Activated CD8-positive, alpha-beta memory T cell treated with anti-CD3 and anti-CD28 coated beads, Interleukin-2, amount 50 U/mL, for 4 hours (primary cell): ENCODE results near the gene BBIP1.

ENCODE experiments used
- DNase-seq: peaks from one replicate; pipeline ENCODE4 v3.0.0-alpha.2; 2020

The BBIP1 gene

DNA sequence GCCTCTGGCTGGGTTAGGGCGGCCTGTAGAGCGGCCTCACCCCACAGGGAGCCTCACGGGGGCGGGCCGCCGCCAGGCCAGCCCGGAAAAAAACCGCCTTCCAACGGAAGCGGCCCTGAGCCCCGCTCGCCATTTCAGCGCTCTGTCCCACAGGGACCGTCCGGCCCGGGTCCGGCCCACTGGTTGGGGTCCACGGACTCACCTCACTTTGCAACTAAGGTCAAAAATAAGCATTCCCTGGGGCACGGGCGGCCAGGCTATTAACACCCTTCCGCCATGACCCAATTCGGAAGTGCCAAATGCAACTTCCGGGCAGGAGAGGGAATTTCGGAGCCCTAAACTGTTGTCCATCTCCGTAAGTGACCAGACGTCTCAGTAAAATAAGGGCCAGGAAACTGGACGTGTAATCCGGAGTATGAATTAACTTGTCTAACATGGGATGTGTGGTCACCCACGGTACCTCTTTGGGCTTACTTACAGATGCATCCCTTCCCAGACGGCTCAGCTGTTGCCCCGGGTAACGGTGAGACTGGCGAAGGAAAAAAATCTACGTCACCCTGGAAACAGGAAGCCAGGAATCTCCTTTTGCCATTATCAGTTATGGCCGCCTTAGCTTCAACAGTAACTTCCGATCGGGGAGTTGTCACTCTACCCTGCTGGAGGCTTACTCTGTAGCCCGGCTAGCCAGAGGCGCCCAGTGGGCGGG lies at the start of gene BBIP1:
Gene BBIP1 (minus strand): TSS at position 538 of the 706 bp plus-strand sequence. CDS start 1,023 bp downstream, outside the sequence.
- peak; percentile 96 for DNase-seq

- no peak for DNase-seq
Observed at GRCh38 chr10:110967645-110968044, 48.7 kb upstream of the BBIP1 start.

GRCh38 chr10:110967009-110967630 lies 48.1 kb upstream of the BBIP1 start:
- no peak for DNase-seq

GRCh38 chr10:110966146-110966545 lies 47.2 kb upstream of the BBIP1 start:
- no peak for DNase-seq

DNA sequence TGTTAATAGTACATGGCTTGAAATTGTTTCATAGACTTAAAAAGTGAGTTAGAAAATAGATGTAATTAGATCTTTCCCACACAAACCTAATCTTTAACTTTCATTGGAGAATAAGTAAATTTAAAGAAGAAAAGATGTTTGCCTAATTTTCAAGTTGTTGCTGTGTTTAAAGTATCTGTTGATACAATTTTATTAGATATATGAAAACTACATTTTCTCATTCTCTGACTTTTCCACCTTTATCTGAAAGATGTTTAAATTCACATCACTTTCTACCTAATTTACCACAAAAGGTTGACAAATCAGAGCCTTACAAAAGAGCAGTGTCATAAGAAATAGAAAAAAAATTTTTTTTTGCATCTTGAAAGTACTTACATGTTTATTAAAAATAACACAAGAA lies 46.2 kb upstream of the BBIP1 start:
- no peak for DNase-seq

DNA sequence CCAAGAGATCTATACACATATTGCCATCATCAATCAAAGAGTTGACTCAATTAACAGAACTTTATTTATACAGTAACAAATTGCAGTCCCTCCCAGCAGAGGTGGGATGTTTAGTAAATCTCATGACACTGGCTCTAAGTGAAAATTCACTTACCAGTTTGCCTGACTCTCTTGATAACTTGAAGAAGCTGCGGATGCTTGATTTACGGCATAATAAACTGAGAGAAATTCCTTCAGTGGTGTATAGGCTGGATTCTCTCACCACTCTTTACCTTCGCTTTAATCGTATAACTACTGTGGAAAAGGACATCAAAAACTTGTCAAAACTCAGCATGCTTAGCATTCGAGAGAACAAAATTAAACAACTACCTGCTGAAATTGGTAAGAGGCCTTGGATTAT lies 45.7 kb upstream of the BBIP1 start:
- DNase-seq: no peak

- DNase-seq: no peak
Observed at GRCh38 chr10:110963162-110963561, 44.2 kb upstream of the BBIP1 start.

DNA sequence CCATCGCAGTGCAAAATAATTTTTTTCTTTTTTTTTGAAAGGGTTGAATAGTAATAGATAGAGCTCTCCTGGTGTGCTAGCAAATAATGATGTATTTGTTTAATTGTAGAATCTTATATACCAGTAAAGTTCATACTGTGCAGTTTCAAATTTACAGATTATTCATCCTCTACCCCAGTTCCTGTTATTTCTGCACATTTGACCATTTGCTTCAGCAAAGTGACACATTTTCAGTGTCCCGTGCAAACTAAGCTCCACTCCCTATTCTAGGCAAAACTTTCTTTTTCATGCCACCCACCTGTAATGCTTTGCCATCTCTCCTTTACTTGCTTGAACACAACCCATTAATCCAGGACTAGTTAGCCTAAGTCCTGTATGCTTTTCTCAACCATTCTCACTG lies 43.5 kb upstream of the BBIP1 start:
- no peak for DNase-seq

- DNase-seq: no peak
Observed at GRCh38 chr10:110960333-110960712, 41.3 kb upstream of the BBIP1 start.

DNA sequence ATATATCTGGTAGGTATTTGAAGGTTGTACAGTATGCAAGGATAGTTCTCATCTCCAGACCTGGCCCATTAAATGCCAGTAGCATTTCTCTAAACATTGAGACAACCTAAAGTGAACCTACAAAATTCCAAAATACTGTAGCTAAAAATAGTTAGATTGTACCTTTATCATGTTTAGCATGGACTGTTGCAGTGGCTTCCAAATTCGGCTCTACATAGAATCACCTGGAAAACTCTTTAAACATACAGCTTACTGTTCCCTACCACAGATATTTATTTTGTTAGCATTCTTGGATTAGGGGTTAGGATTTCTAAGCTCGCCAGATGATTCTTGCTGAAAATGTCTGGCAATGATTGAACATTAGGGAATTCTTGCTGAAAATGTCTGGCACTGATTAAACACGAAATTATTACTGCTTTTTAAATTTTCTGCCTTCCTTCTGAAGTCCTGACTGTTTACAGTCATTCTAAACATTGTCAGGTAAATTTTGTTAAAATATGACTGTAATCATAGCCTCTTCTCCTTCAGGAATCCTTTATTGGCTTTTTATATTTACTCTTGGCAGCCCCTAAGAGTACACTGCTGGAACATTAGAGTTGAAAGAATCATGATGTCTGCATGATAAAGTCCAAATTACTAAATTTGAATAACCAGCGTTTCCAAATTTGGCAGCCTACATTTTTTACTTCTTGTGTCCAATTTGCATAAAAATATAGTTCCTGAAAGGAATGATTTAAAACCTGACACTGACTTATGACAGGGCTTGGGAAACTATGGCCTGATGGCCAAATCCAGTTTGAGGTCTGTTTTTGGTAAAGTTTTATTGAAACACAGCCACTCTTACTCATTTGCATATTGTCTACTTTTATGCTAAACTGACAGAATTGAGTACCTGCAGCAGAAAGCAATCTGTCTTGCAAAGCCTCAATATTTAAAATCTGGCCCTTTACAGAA lies 40.7 kb upstream of the BBIP1 start:
- DNase-seq: no peak

DNA sequence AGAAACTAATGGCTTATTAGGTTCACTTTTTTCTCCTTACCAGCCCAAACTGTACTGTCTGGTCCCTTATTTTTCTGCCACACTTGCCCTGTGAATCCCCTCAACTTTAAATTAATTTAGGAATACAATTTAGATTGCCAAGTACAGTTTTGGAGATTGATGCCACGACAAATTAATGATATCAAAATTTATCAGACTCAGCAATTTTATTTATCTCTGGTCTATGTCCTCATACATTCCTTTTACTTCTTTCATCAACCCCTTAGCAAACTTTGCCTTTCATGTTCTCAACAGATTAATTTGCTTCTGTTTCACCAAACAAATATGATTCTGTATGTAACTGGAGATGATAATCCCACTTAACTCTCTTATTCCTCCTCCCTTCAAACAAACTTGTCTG lies 38.6 kb upstream of the BBIP1 start:
- no peak for DNase-seq

GRCh38 chr10:110951381-110951780 lies 32.4 kb upstream of the BBIP1 start:
- DNase-seq: no peak

- DNase-seq: no peak
Observed at GRCh38 chr10:110947061-110947595, 28.1 kb upstream of the BBIP1 start.

- DNase-seq: no peak
Observed at GRCh38 chr10:110946496-110946895, 27.5 kb upstream of the BBIP1 start.

- DNase-seq: no peak
Observed at GRCh38 chr10:110944792-110945396, 25.9 kb upstream of the BBIP1 start.

DNA sequence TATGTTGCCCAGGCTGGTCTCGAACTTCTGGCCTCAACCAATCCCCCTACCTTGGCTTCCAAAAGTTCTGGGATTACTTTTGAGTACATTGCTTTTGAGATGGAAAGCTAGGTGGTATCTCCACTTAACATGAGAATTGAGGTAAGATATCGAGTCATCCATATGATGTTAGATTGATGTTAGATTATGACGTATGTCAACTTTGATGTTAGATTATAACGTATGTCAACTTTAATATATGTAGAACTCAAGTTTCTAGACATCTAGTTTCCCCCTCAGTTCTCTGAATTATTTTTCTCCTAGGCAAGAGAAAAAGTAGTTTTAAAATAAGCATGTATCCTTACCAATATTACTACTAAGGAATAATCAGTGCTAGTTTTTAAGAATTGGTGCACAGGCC lies 20.4 kb upstream of the BBIP1 start:
- no peak for DNase-seq

- DNase-seq: no peak
Observed at GRCh38 chr10:110936757-110937156, 17.8 kb upstream of the BBIP1 start.

DNA sequence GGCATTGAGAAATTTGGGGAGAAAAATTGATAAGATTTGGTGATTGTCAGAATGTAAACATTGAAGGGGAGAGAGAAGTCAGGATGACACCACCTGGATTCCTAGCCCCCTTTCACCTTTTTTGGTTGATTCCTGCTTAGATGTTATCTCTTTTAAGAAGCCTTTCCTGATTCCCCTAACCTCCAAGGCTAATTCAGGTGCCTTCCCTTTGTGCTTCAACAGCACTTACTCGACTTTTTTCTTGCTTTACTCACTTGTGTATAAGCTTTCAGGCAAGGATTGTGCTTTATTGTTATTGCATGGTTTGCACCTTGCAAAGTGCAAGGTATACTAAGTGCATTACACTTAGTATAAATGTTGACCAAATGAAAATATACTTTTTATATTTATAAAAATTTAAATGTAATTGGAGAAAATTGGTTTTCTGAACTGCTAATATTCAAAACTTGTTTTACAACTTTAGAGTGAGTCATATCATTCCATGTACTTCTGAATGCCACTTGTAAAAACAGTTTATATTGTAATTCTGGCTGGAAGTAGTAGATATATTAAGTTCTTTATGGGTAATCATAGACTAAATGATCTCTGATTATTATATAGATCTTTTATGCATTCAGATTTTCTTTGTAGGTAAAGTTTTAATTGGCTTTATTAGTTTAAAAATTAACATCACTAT lies 13.7 kb upstream of the BBIP1 start:
- DNase-seq: no peak

DNA sequence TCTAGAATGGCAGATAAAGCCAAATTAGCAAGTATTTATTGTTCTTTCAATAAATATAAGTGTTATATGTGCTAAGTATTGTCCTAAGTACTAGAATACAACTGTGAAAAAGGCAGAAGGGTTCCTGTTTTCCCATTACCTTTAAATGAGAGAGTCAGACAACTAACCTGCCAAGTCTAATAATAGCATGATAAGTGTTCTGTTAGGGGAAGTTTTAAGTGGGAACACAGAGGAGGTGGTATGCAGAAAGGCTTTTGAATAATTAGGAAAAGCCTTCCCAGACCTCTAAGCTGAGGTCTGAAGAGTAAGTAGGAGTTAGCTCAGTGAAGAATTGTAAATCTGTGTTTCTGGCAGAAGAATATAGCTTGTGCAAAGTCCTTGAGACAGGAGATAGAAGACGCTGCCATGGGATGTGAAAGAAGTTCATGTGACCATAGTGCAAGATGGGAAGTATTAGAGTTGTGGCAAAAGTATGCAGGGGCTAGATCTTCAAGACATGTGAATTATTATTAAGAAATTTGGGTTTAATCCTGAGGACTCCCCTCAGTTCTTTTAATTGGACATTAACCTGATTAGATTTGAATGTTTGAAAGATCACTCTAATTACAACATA lies 12.9 kb upstream of the BBIP1 start:
- DNase-seq: no peak

- no peak for DNase-seq
Observed at GRCh38 chr10:110927461-110927860, 8.5 kb upstream of the BBIP1 start.

DNA sequence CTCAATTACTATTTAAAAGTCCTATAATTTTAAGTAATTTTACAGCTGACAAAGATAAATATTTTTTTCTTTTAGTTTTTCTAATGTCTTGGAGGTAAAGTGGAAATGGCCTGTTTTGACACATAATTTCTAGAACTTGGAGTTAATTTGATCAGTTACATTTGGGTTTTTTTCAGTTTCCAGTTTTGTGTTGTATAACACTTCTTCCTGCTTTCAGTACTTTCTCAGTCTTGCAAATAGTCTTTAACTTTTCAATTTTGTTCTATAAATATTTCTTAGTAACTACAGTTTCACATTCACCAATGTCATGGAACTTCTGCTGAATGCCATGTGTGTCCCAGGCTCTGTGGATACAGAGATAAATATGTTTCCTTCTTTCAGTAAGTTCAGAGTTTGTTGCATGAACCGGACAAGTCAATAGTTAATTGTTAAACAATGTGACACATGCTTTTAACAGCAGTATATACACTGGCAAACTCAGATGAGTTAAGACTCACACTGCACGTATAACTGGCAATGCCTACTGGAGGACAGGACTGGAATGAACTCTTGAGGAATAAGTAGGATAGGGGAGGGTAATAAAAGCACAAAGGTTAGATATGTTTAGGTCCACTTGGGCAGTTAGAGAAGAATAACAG lies 5.0 kb upstream of the BBIP1 start:
- DNase-seq: no peak
